GM21515 (cell line): ENCODE results near the gene ATP13A4.

Source experiments
- ATAC-seq: cut with Tn5 transposase; IDR thresholded peaks from one replicate; pipeline ENCODE4 v1.9.1; 2021; ENCODE audit not compliant: unreplicated experiment

Gene ATP13A4, protein sequence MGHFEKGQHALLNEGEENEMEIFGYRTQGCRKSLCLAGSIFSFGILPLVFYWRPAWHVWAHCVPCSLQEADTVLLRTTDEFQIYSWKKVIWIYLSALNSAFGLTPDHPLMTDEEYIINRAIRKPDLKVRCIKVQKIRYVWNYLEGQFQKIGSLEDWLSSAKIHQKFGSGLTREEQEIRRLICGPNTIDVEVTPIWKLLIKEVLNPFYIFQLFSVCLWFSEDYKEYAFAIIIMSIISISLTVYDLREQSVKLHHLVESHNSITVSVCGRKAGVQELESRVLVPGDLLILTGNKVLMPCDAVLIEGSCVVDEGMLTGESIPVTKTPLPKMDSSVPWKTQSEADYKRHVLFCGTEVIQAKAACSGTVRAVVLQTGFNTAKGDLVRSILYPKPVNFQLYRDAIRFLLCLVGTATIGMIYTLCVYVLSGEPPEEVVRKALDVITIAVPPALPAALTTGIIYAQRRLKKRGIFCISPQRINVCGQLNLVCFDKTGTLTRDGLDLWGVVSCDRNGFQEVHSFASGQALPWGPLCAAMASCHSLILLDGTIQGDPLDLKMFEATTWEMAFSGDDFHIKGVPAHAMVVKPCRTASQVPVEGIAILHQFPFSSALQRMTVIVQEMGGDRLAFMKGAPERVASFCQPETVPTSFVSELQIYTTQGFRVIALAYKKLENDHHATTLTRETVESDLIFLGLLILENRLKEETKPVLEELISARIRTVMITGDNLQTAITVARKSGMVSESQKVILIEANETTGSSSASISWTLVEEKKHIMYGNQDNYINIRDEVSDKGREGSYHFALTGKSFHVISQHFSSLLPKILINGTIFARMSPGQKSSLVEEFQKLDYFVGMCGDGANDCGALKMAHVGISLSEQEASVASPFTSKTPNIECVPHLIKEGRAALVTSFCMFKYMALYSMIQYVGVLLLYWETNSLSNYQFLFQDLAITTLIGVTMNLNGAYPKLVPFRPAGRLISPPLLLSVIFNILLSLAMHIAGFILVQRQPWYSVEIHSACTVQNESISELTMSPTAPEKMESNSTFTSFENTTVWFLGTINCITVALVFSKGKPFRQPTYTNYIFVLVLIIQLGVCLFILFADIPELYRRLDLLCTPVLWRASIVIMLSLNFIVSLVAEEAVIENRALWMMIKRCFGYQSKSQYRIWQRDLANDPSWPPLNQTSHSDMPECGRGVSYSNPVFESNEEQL

DNA sequence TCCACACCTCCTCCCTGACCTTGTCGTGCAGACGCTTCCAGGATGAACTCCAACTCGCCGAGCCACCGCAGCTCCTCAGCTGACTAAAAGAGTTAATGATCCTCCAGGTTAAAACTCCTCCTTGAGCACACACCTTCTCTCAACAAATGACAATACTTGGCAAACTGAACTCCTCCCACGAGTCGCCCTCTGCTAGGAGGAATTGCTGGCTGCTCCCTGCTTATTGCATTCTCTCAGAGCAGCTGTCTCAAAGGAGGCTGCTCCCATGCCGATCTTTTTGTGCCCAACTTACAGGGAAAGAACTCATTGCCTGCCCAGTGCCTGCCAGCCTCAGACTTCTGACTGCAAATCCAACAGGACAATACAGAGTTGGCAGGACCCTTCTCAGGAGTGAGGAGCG, at the start of gene ATP13A4:
Gene ATP13A4, minus strand, starts transcription at position 85 of the 400 bp plus-strand sequence. CDS start 96 bp downstream, outside the sequence.
- no peak for ATAC-seq

DNA sequence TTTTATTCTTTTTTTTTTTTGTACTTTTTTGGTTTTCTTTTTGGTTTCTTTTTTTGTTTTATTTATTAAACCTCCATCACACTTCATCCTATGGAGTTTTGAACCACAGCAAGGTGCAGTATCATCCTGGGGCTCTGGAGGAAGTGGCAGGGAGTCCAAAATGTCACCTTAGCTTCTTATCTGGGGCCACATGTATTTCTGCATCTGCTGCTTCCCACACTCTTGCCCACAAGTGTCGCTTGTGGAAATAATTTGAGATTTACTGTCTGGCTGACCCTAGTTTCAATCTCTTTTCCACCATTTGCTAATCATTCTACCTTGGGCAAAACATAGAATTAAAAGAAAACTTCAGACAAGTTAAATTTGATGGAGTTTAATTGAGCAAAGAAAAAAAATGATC, 44.7 kb upstream of the ATP13A4 start:
- ATAC-seq: no peak

GRCh38 chr3:193598202-193598601, 43.5 kb upstream of the ATP13A4 start:
- ATAC-seq: no peak

GRCh38 chr3:193595939-193596487, 41.3 kb upstream of the ATP13A4 start:
- no peak for ATAC-seq

DNA sequence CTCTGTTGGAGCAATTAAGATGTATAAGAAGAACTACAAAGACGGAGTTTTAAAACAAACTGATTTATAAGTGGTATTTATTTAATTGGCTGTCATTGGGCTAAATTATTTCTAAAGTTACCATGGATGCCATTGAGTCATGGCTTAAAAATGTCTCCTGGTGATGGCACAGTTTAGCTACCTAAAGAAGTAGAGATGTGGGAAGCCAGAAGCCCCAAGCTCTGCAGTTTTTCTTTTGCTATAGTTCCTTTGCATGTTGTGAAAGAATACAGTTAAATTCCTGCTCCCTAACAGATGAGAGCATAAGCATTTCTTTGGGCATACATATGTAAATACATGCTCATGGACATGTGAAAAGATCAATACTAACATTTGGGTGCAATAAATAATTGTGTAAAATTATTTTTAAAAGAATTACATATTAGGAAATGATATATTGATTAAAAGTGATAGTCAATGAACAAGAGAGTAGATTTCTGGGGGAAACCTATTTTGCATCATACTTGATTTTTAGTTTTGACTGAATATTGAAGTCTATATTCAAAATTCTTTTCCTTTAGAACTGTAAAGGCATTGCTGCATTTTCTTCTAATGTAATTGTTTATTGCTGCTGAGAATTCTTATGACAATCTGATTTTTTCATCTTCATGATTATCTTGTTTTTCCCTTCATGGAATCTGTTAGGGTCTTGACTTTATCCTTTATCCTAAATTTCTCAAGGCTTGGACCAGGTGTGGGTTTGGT, 40.4 kb upstream of the ATP13A4 start:
- ATAC-seq: no peak

DNA sequence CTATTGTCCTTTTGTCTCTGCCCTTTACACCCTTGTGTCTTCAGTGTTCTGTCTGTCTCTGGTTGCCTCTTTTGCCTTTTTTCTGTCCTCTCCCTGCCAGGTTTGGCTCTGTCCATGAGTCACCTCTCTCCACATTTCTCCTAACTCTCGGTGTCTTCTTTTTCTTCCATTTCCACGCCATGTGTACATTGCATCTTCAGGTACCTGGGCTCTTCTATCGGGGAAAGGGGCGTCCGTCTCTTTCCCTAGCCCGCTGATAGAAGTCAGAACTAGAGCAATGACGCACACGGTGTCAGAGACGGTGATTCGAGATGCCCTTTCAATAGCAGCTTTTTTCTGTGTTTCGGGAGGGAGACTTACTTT, 39.0 kb upstream of the ATP13A4 start:
- no peak for ATAC-seq

- peak; percentile 97 for ATAC-seq
Observed at GRCh38 chr3:193592841-193593667, 38.4 kb upstream of the ATP13A4 start, which contains the start of gene OPA1. Gene OPA1, plus strand, starts transcription at chr3:193593208. Its CDS starts 170 bp downstream, at chr3:193593378.

- no peak for ATAC-seq
Observed at GRCh38 chr3:193590088-193590856, 35.6 kb upstream of the ATP13A4 start.

DNA sequence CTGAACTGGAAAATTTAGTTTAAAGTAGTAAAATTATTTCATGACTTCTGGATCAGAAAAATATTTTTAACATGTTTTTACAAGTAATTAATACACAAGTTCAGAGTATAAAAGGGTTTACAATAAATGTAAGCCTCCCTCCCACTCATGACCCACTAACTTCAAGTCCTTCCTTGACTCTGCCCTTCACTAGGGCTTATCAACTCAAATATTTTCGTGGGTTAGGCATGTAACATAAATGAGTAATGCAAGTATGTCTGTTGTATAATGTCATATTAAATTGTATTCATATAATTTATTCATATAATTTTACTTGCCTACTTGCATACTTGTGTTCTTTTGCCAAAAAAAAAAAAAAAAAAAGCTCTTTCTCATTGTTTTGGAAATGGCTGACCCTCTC, 34.9 kb upstream of the ATP13A4 start:
- ATAC-seq: no peak

DNA sequence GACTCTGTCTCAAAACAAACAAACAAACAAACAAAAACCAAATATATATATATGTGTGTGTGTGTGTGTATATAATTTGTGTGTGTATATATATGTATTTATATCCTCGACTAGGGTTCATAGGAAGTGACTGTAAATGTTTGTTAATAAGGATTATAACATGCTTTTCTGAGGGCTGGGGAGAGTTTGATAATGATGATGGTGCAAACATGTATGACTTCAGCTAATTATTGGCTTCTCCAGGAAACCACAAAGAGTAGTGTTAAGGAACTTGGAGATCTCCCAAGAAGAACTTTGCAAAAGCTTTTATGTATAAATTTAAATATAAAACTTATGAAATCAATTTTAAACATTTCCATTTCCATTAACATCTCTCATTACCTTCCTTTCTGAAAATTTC, 34.4 kb upstream of the ATP13A4 start:
- ATAC-seq: no peak

DNA sequence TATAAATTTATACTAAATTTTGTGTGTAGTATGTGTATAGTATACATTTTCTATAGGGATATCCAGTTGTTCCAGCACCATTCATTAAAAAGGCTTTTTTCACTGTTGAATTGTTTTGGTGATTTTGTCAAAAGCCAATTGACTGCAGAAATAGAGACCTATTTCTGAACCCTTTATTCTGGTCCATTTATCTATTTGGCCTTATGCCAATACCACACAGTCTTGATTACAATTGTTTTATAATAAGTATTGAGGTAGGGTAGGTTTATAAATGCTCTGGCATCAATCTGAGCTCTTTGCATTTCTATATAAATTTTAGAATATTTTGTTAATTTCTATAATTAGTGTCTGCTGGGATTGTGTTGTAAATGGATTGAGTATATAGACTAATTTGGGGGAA, 31.8 kb upstream of the ATP13A4 start:
- ATAC-seq: no peak

- ATAC-seq: no peak
Observed at GRCh38 chr3:193585530-193585929, 30.8 kb upstream of the ATP13A4 start.

DNA sequence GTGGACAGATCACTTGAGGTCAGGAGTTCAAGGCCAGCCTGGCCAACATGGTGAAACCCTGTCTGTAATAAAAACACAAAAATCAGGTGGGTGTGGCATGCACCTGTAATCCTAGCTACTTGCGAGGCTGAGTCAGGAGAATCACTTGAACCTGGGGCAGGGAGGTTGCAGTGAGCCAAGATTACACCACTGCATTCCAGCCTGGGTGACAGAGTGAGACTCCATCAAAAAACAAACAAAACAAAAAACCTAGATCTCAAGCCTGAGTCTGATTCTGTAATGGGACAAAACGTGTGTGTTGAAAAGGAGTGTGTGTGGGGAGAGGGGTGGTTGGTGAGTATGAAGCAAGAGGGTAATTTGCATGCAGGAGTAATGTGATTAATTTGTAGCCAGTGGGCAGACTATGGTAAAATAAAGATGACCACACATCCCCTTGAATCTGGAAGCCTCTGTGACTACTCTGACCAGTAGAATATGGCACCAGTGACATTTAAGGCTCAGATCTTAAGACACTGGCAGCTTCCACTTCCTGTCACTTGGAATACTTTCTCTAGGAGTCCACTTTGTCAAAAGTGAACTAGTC, 19.9 kb upstream of the ATP13A4 start:
- no peak for ATAC-seq

DNA sequence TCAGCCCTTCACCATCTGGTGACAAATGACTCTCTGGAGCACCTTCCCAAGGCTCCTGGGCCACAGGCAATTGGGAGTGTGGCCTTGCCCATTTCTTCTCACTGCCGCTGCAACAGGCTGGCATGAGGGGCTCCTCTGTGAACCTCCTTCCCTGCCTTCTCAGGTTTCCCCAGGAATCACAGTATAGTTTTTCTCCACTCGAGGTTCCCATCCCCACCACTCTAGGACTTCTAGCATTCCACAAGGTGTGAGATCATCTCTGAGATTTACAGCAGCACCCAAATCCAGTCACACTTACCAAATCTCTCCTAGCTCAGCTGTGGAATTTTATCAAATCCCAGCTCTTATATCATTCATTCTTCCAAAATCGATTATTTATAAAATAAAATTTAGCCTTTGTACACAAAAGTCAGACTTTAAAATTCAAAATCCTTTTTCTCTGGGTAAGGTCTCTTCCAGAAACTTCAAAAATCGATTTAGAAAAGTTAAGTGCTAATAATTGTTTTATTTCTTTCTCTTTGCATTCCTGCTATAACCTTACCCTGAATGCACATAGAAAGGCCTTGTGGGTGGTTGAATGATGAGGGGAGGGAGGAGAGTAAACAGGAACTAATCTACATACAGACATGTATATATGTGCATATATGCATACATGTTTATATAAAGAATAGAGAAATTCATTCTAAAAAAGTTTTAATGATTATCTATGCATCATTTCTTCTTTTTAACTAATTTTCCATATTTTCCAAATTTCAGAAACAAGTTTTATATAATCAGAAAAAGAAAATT, 18.9 kb upstream of the ATP13A4 start:
- ATAC-seq: no peak

GRCh38 chr3:193572426-193572908, 17.8 kb upstream of the ATP13A4 start:
- peak; percentile 94 for ATAC-seq

- ATAC-seq: no peak
Observed at GRCh38 chr3:193569119-193569518, 14.4 kb upstream of the ATP13A4 start.

GRCh38 chr3:193564012-193564411, 9.3 kb upstream of the ATP13A4 start:
- ATAC-seq: no peak
